ENCODE results near the gene HOXC10. TPM values are rescaled to one million over a fixed set of nuclear protein-coding genes. Genes with fewer than 3 reads are reported as not detected.

The HOXC10 gene
- total RNA-seq, 1 donor from 2014 or later: not detected

GRCh38 chr12:53981634-53982565 is 3.0 kb upstream of the HOXC10 start:
- Mint-ChIP-seq H3K4me3 (ENCODE audit: unreplicated experiment) (no peak overlapping the region), H3K9me3 (ENCODE audit: unreplicated experiment) (peaks cover 10% of the 10 kb centered on the region), H3K27me3 (ENCODE audit: unreplicated experiment) (peaks cover 48% of the 10 kb centered on the region), H3K27ac (ENCODE audit: unreplicated experiment) (no peak overlapping the region), H3K36me3 (ENCODE audit: unreplicated experiment) (no peaks in the 10 kb centered on the region), H3K4me1 (ENCODE audit: low read depth, unreplicated experiment) (no peaks in the 10 kb centered on the region)
- DNase-seq: peak; percentile 15
- no peak for TF ChIP-seq CTCF (IDR thresholded peaks at IDR 0.05; ENCODE audit: partially characterized antibody, unreplicated experiment)

GRCh38 chr12:53982648-53983567 is 2.0 kb upstream of the HOXC10 start:
- peaks cover 8% of the 10 kb centered on the region for H3K9me3 Mint-ChIP-seq (ENCODE audit: unreplicated experiment)
- TF ChIP-seq CTCF (IDR thresholded peaks at IDR 0.05; ENCODE audit: partially characterized antibody, unreplicated experiment): no peak
- H3K36me3 Mint-ChIP-seq (ENCODE audit: unreplicated experiment): no peaks in the 10 kb centered on the region
- H3K4me3 Mint-ChIP-seq (ENCODE audit: unreplicated experiment): no peak overlapping the region
- H3K27me3 Mint-ChIP-seq (ENCODE audit: unreplicated experiment): peaks cover 52% of the 10 kb centered on the region
- DNase-seq: no peak
- no peak overlapping the region for H3K27ac Mint-ChIP-seq (ENCODE audit: unreplicated experiment)
- H3K4me1 Mint-ChIP-seq (ENCODE audit: low read depth, unreplicated experiment): no peaks in the 10 kb centered on the region

- Mint-ChIP-seq H3K4me1 (ENCODE audit: low read depth, unreplicated experiment) (no peaks in the 10 kb centered on the region), H3K27ac (ENCODE audit: unreplicated experiment) (no peak overlapping the region)
- no peak for DNase-seq
Observed at GRCh38 chr12:53983568-53983949, 1.4 kb upstream of the HOXC10 start.

GRCh38 chr12:53983950-53984572 is 885 bp upstream of the HOXC10 start:
- no peak for TF ChIP-seq CTCF (IDR thresholded peaks at IDR 0.05; ENCODE audit: partially characterized antibody, unreplicated experiment)
- no peaks in the 10 kb centered on the region for H3K4me1 Mint-ChIP-seq (ENCODE audit: low read depth, unreplicated experiment)
- H3K9me3 Mint-ChIP-seq (ENCODE audit: unreplicated experiment): peaks cover 8% of the 10 kb centered on the region
- H3K36me3 Mint-ChIP-seq (ENCODE audit: unreplicated experiment): no peaks in the 10 kb centered on the region
- H3K27ac Mint-ChIP-seq (ENCODE audit: unreplicated experiment): no peak overlapping the region
- H3K27me3 Mint-ChIP-seq (ENCODE audit: unreplicated experiment): peaks cover 54% of the 10 kb centered on the region
- DNase-seq: no peak
- no peak overlapping the region for H3K4me3 Mint-ChIP-seq (ENCODE audit: unreplicated experiment)

More at GRCh38 chr12:53983568-53983949, 1.4 kb upstream of the HOXC10 start:
- Mint-ChIP-seq H3K9me3 (ENCODE audit: unreplicated experiment) (peaks cover 8% of the 10 kb centered on the region), H3K36me3 (ENCODE audit: unreplicated experiment) (no peaks in the 10 kb centered on the region), H3K4me3 (ENCODE audit: unreplicated experiment) (no peak overlapping the region), H3K27me3 (ENCODE audit: unreplicated experiment) (peaks cover 53% of the 10 kb centered on the region)
- TF ChIP-seq CTCF (IDR thresholded peaks at IDR 0.05; ENCODE audit: partially characterized antibody, unreplicated experiment): no peak

Measured in glutamatergic neuron (in vitro differentiated cells).